ENCODE measurements around the gene ST3GAL5.
A peak's percentile ranks its signal among the peaks of the same experiment; 100 is the strongest.

DNA sequence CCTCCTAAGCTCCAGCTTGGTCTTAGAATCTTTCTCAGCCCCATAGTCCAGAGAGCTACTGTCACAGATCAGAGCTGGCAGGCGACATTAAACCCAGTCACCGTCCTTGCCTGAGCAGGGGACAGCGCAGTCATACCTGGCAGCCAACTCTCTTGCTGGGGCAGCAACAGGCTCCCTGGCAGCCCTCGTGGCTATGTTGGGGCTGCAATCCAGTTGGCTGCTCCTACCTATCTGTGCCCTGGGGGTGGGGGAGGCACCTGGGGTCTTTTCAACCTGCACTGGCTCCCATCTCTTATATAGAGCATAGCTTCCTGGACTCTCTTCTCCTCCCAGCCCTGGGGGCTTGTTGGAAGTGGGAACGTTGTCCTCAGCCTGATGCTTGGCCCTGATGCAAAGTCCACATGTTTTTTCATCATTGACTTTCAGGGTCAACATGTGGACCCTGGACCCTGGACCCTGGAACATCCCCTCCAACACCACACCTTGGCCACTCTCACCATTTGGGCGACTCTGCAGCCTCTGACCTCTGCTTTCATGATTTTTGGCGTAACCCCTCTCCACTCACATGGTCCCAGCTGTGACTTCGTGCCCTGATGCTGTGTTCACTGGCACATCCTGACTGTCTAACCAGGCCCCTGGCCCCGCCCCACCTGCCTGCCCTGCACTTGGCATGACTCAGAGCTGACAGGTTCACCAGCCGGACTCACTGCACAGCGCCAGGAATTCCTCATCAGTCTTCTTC, 89.4 kb downstream of the ST3GAL5 start:
- TF ChIP-seq, protein P1, sequence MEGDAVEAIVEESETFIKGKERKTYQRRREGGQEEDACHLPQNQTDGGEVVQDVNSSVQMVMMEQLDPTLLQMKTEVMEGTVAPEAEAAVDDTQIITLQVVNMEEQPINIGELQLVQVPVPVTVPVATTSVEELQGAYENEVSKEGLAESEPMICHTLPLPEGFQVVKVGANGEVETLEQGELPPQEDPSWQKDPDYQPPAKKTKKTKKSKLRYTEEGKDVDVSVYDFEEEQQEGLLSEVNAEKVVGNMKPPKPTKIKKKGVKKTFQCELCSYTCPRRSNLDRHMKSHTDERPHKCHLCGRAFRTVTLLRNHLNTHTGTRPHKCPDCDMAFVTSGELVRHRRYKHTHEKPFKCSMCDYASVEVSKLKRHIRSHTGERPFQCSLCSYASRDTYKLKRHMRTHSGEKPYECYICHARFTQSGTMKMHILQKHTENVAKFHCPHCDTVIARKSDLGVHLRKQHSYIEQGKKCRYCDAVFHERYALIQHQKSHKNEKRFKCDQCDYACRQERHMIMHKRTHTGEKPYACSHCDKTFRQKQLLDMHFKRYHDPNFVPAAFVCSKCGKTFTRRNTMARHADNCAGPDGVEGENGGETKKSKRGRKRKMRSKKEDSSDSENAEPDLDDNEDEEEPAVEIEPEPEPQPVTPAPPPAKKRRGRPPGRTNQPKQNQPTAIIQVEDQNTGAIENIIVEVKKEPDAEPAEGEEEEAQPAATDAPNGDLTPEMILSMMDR (IDR thresholded peaks at IDR 0.05), result no peak
- no peak for TF ChIP-seq POLR2AphosphoS5 (IDR thresholded peaks at IDR 0.05; ENCODE audit: low read depth, low read length)
- no peak for TF ChIP-seq RAD21 (IDR thresholded peaks at IDR 0.05; ENCODE audit: low read length)
- TF ChIP-seq, protein P2, sequence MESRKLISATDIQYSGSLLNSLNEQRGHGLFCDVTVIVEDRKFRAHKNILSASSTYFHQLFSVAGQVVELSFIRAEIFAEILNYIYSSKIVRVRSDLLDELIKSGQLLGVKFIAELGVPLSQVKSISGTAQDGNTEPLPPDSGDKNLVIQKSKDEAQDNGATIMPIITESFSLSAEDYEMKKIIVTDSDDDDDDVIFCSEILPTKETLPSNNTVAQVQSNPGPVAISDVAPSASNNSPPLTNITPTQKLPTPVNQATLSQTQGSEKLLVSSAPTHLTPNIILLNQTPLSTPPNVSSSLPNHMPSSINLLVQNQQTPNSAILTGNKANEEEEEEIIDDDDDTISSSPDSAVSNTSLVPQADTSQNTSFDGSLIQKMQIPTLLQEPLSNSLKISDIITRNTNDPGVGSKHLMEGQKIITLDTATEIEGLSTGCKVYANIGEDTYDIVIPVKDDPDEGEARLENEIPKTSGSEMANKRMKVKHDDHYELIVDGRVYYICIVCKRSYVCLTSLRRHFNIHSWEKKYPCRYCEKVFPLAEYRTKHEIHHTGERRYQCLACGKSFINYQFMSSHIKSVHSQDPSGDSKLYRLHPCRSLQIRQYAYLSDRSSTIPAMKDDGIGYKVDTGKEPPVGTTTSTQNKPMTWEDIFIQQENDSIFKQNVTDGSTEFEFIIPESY (IDR thresholded peaks at IDR 0.05; ENCODE audit: borderline replicate concordance, low read depth), result no peak
- TF ChIP-seq, protein P3, sequence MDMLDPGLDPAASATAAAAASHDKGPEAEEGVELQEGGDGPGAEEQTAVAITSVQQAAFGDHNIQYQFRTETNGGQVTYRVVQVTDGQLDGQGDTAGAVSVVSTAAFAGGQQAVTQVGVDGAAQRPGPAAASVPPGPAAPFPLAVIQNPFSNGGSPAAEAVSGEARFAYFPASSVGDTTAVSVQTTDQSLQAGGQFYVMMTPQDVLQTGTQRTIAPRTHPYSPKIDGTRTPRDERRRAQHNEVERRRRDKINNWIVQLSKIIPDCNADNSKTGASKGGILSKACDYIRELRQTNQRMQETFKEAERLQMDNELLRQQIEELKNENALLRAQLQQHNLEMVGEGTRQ (IDR thresholded peaks at IDR 0.05; ENCODE audit: borderline replicate concordance, low read depth, low read length), result no peak
- TF ChIP-seq EP300 (IDR thresholded peaks at IDR 0.05; ENCODE audit: borderline replicate concordance in 1 of 2, low read depth in 1 of 2, low read length in 1 of 2), result peak in 1 of 2 experiments; percentile 37; a peak in 1 of 4 replicates
- no peak; the same call in 1 of the 2 replicates for TF ChIP-seq RXRA (IDR thresholded peaks at IDR 0.05; ENCODE audit: borderline replicate concordance, low read depth)
- TF ChIP-seq, protein P4, sequence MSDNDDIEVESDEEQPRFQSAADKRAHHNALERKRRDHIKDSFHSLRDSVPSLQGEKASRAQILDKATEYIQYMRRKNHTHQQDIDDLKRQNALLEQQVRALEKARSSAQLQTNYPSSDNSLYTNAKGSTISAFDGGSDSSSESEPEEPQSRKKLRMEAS (IDR thresholded peaks at IDR 0.05; ENCODE audit: low read depth), result peak; percentile 85
- TF ChIP-seq, protein P5, sequence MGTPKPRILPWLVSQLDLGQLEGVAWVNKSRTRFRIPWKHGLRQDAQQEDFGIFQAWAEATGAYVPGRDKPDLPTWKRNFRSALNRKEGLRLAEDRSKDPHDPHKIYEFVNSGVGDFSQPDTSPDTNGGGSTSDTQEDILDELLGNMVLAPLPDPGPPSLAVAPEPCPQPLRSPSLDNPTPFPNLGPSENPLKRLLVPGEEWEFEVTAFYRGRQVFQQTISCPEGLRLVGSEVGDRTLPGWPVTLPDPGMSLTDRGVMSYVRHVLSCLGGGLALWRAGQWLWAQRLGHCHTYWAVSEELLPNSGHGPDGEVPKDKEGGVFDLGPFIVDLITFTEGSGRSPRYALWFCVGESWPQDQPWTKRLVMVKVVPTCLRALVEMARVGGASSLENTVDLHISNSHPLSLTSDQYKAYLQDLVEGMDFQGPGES (IDR thresholded peaks at IDR 0.05; ENCODE audit: low read depth, low read length), result no peak
- TF ChIP-seq EZH2phosphoT487 (IDR thresholded peaks at IDR 0.05; ENCODE audit: borderline replicate concordance, low read depth), result no peak
- TF ChIP-seq SMC3 (IDR thresholded peaks at IDR 0.05; ENCODE audit: low read depth, low read length), result no peak
- TF ChIP-seq NRF1 (IDR thresholded peaks at IDR 0.05; ENCODE audit: low read depth, low read length), result no peak
- no peak for TF ChIP-seq CHD2 (IDR thresholded peaks at IDR 0.05; ENCODE audit: low read length, partially characterized antibody)
- peak; percentile 67 for TF ChIP-seq FOSL2 (IDR thresholded peaks at IDR 0.05; ENCODE audit: borderline replicate concordance, low read depth)
